LNCaP clone FGC (cell line): Measurements from ENCODE around the gene UAP1L1.
"Not testable (repeated sequence)": the region's sequence is repeated elsewhere in the genome, so short reads cannot be mapped to it uniquely, and the experiment has no call there.

Source experiments
- DNase-seq: peaks from one replicate; pipeline ENCODE4 v3.0.0-alpha.2; 2011; ENCODE audit warnings: low read depth
- H3K4me3 ChIP-seq: 2 replicates; pipeline ENCODE4 v1.5.1; 2011; ENCODE audit warnings: mild to moderate bottlenecking, low read depth, low read length, control low read depth
- TF ChIP-seq, protein P1 (sequence below): IDR thresholded peaks from 2 replicates; pipeline ENCODE4 v1.5.1; 2012; ENCODE audit warnings: mild to moderate bottlenecking; ENCODE audit not compliant: control insufficient read depth, insufficient read depth; ENCODE audit errors: extremely low read depth

The UAP1L1 gene

DNA sequence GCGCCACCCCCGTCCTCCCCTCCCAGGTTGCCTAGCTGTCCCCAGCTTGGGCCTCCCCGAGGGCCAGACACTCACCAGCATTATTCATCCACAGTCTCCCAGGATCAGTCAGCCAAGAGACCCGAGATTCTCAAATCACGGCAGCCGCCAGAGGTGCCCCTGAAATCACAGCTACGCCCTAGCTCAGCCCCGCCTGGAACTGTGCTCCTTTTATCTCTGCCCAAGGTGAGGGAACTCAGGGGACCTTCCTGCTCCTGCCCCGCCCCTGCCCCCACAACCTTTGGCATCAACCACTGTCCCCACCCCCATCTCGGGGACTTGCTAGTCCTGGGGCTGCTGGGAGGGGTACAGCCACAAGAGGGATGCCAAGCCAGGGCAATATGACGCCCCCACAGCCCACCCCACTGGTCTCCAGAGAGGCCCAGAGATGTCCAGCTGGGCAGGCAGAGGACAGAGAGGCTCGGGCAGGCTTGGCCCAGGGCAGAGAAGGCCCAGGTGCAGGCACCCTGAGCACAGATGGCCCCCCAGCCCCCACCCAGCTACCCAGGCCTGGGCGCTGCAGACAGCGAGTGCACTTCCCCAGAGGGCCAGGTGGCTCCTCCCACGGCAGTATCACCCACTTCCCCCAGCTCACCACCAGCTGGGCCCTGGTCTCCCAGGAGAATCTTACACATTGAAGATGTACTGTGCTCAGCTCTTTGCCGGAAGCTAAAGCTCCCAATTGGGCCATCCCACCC, 45.2 kb upstream of the UAP1L1 start, which contains the start of gene FUT7:
Gene FUT7 (minus strand): TSS at position 185 of the 737 bp plus-strand sequence. CDS start 97 bp downstream, at position 88.
- TF ChIP-seq, protein P1, sequence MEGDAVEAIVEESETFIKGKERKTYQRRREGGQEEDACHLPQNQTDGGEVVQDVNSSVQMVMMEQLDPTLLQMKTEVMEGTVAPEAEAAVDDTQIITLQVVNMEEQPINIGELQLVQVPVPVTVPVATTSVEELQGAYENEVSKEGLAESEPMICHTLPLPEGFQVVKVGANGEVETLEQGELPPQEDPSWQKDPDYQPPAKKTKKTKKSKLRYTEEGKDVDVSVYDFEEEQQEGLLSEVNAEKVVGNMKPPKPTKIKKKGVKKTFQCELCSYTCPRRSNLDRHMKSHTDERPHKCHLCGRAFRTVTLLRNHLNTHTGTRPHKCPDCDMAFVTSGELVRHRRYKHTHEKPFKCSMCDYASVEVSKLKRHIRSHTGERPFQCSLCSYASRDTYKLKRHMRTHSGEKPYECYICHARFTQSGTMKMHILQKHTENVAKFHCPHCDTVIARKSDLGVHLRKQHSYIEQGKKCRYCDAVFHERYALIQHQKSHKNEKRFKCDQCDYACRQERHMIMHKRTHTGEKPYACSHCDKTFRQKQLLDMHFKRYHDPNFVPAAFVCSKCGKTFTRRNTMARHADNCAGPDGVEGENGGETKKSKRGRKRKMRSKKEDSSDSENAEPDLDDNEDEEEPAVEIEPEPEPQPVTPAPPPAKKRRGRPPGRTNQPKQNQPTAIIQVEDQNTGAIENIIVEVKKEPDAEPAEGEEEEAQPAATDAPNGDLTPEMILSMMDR: no peak
- H3K4me3 ChIP-seq: no peak within 1 kb of the TSS
- DNase-seq: no peak

DNA sequence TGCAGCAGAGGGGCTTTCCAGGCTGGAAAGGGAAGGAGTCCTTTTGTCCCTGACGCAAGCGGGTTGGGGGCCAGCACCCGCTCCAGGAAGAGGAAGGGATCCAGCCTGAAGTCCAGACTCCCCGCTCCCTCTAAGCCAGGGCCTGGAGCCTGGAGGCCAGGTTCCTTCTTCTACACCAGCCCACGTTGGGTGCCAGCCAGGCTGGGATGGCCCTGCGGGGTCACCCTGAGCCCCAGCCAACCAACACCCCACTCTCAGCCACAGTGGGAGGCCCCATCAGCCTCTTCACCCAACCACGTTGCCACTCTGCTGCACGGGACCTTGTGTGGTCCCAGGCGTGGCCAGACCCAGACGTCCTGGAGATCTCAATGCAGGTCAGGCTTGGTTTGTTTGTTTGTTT, 44.5 kb upstream of the UAP1L1 start:
- no peak overlapping the region for H3K4me3 ChIP-seq
- DNase-seq: no peak

DNA sequence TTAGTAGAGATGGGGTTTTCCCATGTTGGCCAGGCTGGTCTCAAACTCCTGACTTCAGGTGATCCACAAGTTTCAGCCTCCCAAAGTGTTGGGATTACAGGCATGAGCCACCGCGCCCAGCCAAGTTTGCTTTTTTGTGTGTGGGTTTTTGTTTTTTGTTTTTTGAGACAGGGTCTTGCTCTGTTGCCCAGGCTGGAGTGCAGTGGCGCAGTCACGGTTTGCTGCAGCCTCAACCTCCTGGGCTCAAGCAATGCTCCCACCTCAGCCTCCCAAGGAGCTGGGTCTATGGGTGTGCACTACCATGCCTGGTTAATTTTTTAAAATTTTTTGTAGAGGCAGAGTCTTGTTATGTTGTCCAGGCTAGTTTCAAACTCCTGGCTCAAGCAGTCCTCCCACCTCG, 43.8 kb upstream of the UAP1L1 start:
- not testable (repeated sequence) for DNase-seq, H3K4me3 ChIP-seq

More for the DNA sequence above, 44.5 kb upstream of the UAP1L1 start:
- TF ChIP-seq, protein P1: no peak

DNA sequence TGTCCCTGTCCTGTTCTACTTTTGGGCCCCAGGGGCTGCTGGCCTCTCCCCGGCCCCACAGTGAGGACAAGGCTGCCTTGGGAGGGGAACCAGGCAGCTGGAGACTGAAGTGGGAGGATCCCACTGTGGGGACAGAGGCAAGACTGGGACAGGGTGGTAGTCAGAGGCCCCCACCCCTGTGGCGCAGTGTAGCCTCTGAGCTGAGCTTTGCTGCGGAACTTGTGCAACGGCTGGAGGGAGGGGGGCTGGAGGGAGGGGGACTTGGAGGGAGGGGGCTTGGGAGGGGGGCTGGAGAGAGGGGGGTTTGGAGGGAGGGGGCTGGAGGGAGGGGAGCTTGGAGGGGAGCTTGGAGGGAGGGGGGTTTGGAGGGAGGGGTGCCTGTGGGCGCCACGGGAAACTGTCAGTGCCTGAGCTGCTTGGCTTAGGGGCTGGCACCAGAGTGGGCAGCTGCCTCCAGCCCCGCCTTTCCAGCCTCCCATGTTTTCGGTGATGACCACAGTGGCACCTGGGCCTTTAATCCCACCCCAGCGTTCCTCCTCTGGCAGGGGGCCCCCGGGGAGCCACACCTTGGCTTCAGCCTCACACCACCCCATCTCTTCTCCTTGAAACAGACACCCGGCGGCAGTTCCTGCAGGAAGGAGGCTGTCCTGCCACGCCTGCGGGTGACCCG, 43.1 kb upstream of the UAP1L1 start:
- no peak overlapping the region for H3K4me3 ChIP-seq

DNA sequence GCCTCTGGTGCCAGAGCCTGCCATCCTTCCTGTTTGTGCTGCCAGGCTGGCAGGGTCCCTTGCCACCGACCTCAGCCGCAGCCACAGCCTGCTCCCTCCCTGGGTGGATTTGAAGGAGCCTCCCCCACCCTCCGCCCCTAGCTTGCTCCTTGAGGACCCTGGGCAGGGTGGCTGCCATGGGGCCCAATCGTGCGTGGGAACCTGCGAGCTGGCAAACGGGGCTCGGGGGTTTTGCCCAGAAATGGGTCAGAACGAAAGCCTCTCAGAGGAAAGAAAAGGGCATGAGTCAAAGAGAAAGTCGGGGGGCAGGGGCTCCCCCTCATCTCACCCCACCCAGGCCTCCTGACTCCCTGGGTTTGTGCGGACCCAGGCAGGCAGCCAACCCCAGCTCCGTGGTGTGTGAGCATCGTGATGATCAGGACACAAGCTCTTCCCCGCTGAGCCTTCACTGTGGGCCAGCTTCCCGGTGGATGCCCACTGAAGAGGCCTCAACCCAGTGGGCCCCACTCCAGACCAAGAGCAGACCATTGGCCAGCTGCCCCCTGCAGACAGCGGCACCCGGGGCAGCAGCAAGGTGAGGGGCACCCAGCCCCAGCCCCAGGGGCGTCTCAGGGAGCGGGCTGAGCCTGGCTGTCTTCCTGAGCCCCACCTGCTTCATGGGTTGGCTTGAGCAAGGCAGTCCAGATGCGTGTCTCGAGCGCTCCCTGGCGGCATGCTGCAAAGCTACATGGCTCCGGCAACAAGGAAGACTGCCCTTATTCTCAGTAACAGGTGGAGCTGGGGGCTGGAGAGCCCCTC, 42.4 kb upstream of the UAP1L1 start:
- 0 out of 2 replicates have a peak overlapping the region, but pooled peaks have one; percentile 9 for H3K4me3 ChIP-seq
- peak; percentile 62 for DNase-seq
- TF ChIP-seq, protein P1: peak; percentile 93

More for the DNA sequence above, 43.1 kb upstream of the UAP1L1 start:
- TF ChIP-seq, protein P1: no peak
- DNase-seq: no peak

DNA sequence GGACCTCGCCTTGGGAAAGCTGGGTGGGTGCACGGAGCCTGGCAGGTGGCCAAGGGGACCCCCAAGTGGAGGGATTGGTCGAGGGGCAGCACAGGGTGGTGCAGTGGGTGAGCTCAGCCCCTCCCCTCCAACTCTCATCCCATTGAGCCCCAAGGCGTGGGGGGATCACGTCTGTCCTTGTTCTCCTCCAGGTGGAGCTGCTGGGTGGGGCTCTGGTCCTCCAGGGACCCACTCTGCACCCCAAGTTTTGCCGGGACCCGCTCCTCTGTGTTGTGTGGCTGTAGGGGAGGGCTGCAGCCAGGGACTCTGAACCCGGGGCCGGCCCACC, 41.8 kb upstream of the UAP1L1 start:
- no peak overlapping the region for H3K4me3 ChIP-seq
- TF ChIP-seq, protein P1: no peak
- no peak for DNase-seq

DNA sequence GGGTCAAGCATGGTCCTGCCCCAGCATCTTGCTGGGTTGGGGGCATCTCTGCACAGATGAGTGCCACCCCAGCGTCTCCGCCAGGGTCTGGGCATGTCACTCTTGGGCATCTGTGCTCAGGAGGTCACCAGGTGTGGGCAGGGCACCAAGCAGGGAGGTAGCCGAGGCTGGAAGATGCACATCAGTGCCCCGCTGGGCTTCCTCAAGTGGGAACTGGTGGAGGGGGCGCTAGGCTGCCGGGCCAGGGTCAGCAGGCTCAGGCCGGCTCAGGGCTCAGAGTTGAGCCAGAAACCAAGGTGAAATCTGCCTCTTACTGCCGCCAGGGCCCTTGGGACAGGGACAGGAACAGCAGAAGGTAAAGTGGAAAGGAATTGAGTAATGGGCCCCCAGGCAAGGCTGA, 41.4 kb upstream of the UAP1L1 start:
- TF ChIP-seq, protein P1: no peak
- no peak overlapping the region for H3K4me3 ChIP-seq
- DNase-seq: no peak
